ENCODE measurements around the gene CD2BP2.

GRCh38 chr16:30351586-30352419, 3.3 kb downstream of the CD2BP2 start:
- TF ChIP-seq CTCF (IDR thresholded peaks at IDR 0.05; ENCODE audit: insufficient read depth, low read depth, low read length): no peak
- no peak for TF ChIP-seq EZH2 (IDR thresholded peaks at IDR 0.05; ENCODE audit: insufficient read depth, low read length)
